ENCODE results near the gene RTF2. TPM values are rescaled to one million over a fixed set of nuclear protein-coding genes. Genes with fewer than 3 reads are reported as not detected.

Gene RTF2
- total RNA-seq, 4 donors from 2014 or later: 46.1 to 68.6 (median 64.2) TPM

GRCh38 chr20:56565511-56565910, 97.1 kb downstream of the RTF2 start:
- Histone ChIP-seq H3K27me3 (no peaks in the 10 kb centered on the region), H3K27ac (no peak overlapping the region), H3K4me1 (peaks cover 0 to 6% of the 10 kb centered on the region in 2 donors), H3K9me3 (no peaks in the 10 kb centered on the region), H3K36me3 (no peaks in the 10 kb centered on the region), H3K4me3 (replicated peaks in 1 of 3) (no peak overlapping the region)
- no peak for DNase-seq
- TF ChIP-seq CTCF (IDR thresholded peaks at IDR 0.05): no peak
- intact Hi-C loops (cut with DNase I): no loop called here
- WGBS, 2 donors: 91 to 95% methylated on average over 4 of the region's 4 CpGs

GRCh38 chr20:56566621-56567020, 98.2 kb downstream of the RTF2 start:
- intact Hi-C loops (cut with DNase I): no loop called here
- Histone ChIP-seq H3K4me3 (replicated peaks in 1 of 3) (no peak overlapping the region), H3K27me3 (no peaks in the 10 kb centered on the region), H3K36me3 (no peaks in the 10 kb centered on the region), H3K4me1 (peaks cover 0 to 6% of the 10 kb centered on the region in 2 donors), H3K9me3 (no peaks in the 10 kb centered on the region), H3K27ac (no peak overlapping the region)
- 19 to 34% methylated on average over 3 of the region's 3 CpGs for WGBS, 2 donors
- TF ChIP-seq CTCF (IDR thresholded peaks at IDR 0.05): no peak
- no peak for TF ChIP-seq POLR2A (IDR thresholded peaks at IDR 0.05)
- DNase-seq: no peak

Small RNAs within 50 kb of the gene (small RNA-seq; reads per million reads assigned to genes)
- not detected for gene RPL39P

Other genes starting within 250 kb of the RTF2 start
- gene MC3R, start 219.9 kb upstream of the RTF2 start, total RNA-seq: not detected
- gene FAM210B, start 109.7 kb upstream of the RTF2 start, total RNA-seq: 10 to 100 TPM; 30.8 to 41.5 (median 38.8) TPM
- gene AURKA, start 76.4 kb upstream of the RTF2 start, total RNA-seq: 1 to 10 TPM in 3 of 4 donors, under 1 TPM in 1; 0.83 to 2.4 (median 2.0) TPM
- 10 to 100 TPM; 26.9 to 36.8 (median 32.6) TPM for gene CSTF1, start 76.0 kb upstream of the RTF2 start, total RNA-seq
- 1 to 10 TPM in 2 of 4 donors, under 1 TPM in 2; 0.22 to 1.6 (median 1.0) TPM for gene CASS4, start 56.4 kb upstream of the RTF2 start, total RNA-seq
- under 1 TPM in 1 of 4 donors, not detected in 3; 0.54 TPM for gene FAM209A, start 56.1 kb downstream of the RTF2 start, total RNA-seq
- gene FAM209B, start 64.6 kb downstream of the RTF2 start, total RNA-seq: under 1 TPM in 1 of 4 donors, not detected in 3; 0.56 TPM
- gene TFAP2C, start 160.7 kb downstream of the RTF2 start, total RNA-seq: 1 to 10 TPM; 3.2 to 6.9 (median 5.2) TPM